ENCODE measurements around the gene STK11IP. TPM values are rescaled to one million over a fixed set of nuclear protein-coding genes. Genes with fewer than 3 reads are reported as not detected.
A peak's percentile ranks its signal among the peaks of the same experiment; 100 is the strongest.

Gene STK11IP
- total and polyA plus RNA-seq, 10 of the 15 experiments (the other 5 are each of a cell fraction or from before 2014, with no cell fraction given), result 0.42 to 24.0 (median 11.4) TPM

- TF ChIP-seq SKIL (IDR thresholded peaks at IDR 0.05; ENCODE audit: low read depth, poor library complexity, severe bottlenecking), result no peak
- peak; percentile 72; the same call in 1 of the 2 replicates for TF ChIP-seq TAF1 (IDR thresholded peaks at IDR 0.05; ENCODE audit: borderline replicate concordance, low read depth, low read length)
- TF ChIP-seq ZNF24 (IDR thresholded peaks at IDR 0.05), result no peak
- peak; percentile 54 for TF ChIP-seq SP1 (IDR thresholded peaks at IDR 0.05; ENCODE audit: low read depth, low read length)
- TF ChIP-seq MXI1 (IDR thresholded peaks at IDR 0.05; ENCODE audit: low read depth, low read length), result peak; percentile 97
- TF ChIP-seq CBX5 (IDR thresholded peaks at IDR 0.05; ENCODE audit: low read depth), result no peak
- no peak for TF ChIP-seq ATF2 (IDR thresholded peaks at IDR 0.05; ENCODE audit: low read length)
- TF ChIP-seq ZBED1 (IDR thresholded peaks at IDR 0.05; ENCODE audit: borderline replicate concordance), result no peak; the same call in 1 of the 2 replicates
- TF ChIP-seq MAX (IDR thresholded peaks at IDR 0.05; ENCODE audit: low read depth, low read length), result peak; percentile 31; the same call in 1 of the 2 replicates
- TF ChIP-seq GABPA (IDR thresholded peaks at IDR 0.05; ENCODE audit: low read depth), result peak; percentile 97
- no peak for TF ChIP-seq ATF3 (IDR thresholded peaks at IDR 0.05; ENCODE audit: borderline replicate concordance, extremely low read depth, low read depth, low read length)
- TF ChIP-seq HDAC6 (IDR thresholded peaks at IDR 0.05; ENCODE audit: unreplicated experiment), result no peak
- peak; percentile 98 for TF ChIP-seq SIN3A (IDR thresholded peaks at IDR 0.05; ENCODE audit: low read depth, low read length)
- TF ChIP-seq RELA (IDR thresholded peaks at IDR 0.05; ENCODE audit: borderline replicate concordance, partially characterized antibody), result peak; percentile 22
- TF ChIP-seq ZNF217 (IDR thresholded peaks at IDR 0.05), result no peak
- no peak for TF ChIP-seq CHD4 (IDR thresholded peaks at IDR 0.05)
- peak; percentile 74 for TF ChIP-seq IKZF1 (conservative IDR thresholded peaks at IDR 0.05)
- TF ChIP-seq BRCA1 (IDR thresholded peaks at IDR 0.05; ENCODE audit: low read depth, low read length), result no peak
- peak; percentile 71 for TF ChIP-seq PML (IDR thresholded peaks at IDR 0.05; ENCODE audit: low read length)
- no peak for TF ChIP-seq SUZ12 (IDR thresholded peaks at IDR 0.05; ENCODE audit: unreplicated experiment)
- TF ChIP-seq POLR2AphosphoS5 (IDR thresholded peaks at IDR 0.05; ENCODE audit: low read length), result peak; percentile 86
- peak; percentile 30 to 78 for TF ChIP-seq EGR1 (IDR thresholded peaks at IDR 0.05; ENCODE audit: borderline replicate concordance in 1 of 2, low read depth in 2 of 2, low read length in 2 of 2)
- TF ChIP-seq ETV6 (conservative IDR thresholded peaks at IDR 0.05 in 1 of 2, IDR thresholded peaks at IDR 0.05 in 1 of 2; ENCODE audit: borderline replicate concordance in 1 of 2, low read depth in 1 of 2), result peak in 1 of 2 experiments; percentile 67; a peak in 1 of 4 replicates
- TF ChIP-seq FOXK2 (IDR thresholded peaks at IDR 0.05), result peak; percentile 80
- TF ChIP-seq CBFB (IDR thresholded peaks at IDR 0.05; ENCODE audit: low read depth), result peak; percentile 82; the same call in 1 of the 2 replicates
- TF ChIP-seq NFYA (IDR thresholded peaks at IDR 0.05; ENCODE audit: borderline replicate concordance, low read depth, low read length), result no peak
- no peak for TF ChIP-seq SMC3 (IDR thresholded peaks at IDR 0.05; ENCODE audit: borderline replicate concordance, low read length)
These were observed at the start of gene STK11IP (continued) for GRCh38 chr2:219597552-219598307.
